GM12891 (cell line): Measurements from ENCODE around the gene BCAR3.

Experiments used
- POLR2A ChIP-seq: IDR thresholded peaks from 2 replicates; pipeline ENCODE4 v1.6.1; 2011; ENCODE audit warnings: low read depth, low read length, control low read depth
- POLR2AphosphoS5 ChIP-seq: IDR thresholded peaks from 2 replicates; pipeline ENCODE4 v1.6.1; 2011; ENCODE audit warnings: low read depth, low read length, control low read depth
- TAF1 ChIP-seq: IDR thresholded peaks from 2 replicates; pipeline ENCODE4 v1.6.1; 2011; ENCODE audit warnings: low read depth, low read length, control low read depth

- TF ChIP-seq POLR2AphosphoS5 (no peak), TAF1 (no peak), POLR2A (no peak)
These were observed 13.5 kb downstream of the BCAR3 start for GRCh38 chr1:93668121-93668520.
